IMR-90 (cell line): ENCODE data around the gene CHRNG. TPM values are rescaled to one million over a fixed set of nuclear protein-coding genes. Genes with fewer than 3 reads are reported as not detected.
A peak's percentile ranks its signal among the peaks of the same experiment; 100 is the strongest.

Experiments
- ATAC-seq: fragments of 200-7000 bp; cut with Tn5 transposase; 2 replicates; pipeline ENCODE4 v1.9.1; 2020; ENCODE audit warnings: low read depth, mild to moderate bottlenecking, moderate library complexity
- BruUV-seq: library from RNA; stranded (reverse); fragments of 400-500 nt; replicated peaks from 2 replicates; lab custom pipeline; 2021; lab: Mats Ljungman, UMichigan
- CTCF ChIA-PET: fragments of 300-600 bp; formaldehyde crosslinking; extraction: SDS; loops from one replicate; lab custom pipeline; 2021; ENCODE audit warnings: antibody characterized with exemption; lab: Yijun Ruan, JAX
- POLR2A ChIA-PET: fragments of 300-600 bp; sonication (Branson Sonifier 250); formaldehyde crosslinking; loops from one replicate; lab custom pipeline; 2022; ENCODE audit warnings: antibody characterized with exemption; ENCODE audit not compliant: unreplicated experiment; lab: Charles Lee
- DNase-seq: peaks from one replicate; pipeline ENCODE4 v3.0.0; 2013
- H2AFZ ChIP-seq: replicated peaks from 2 replicates; pipeline ENCODE3; 2013; ENCODE audit warnings: low read length, mild to moderate bottlenecking; ENCODE audit not compliant: poor library complexity
- H2AK5ac ChIP-seq: 2 replicates; pipeline ENCODE4 v1.6.1; 2013; ENCODE audit warnings: low read depth, low read length, inconsistent platforms
- H2AK9ac ChIP-seq: replicated peaks from 2 replicates; pipeline ENCODE3; 2013; ENCODE audit warnings: mild to moderate bottlenecking, low read depth, low read length, moderate library complexity; ENCODE audit not compliant: poor library complexity
- H2BK120ac ChIP-seq: 2 replicates; pipeline ENCODE4 v1.6.1; 2013; ENCODE audit warnings: low read depth, low read length, inconsistent platforms
- H2BK15ac ChIP-seq: 3 replicates; pipeline ENCODE4 v1.6.1; 2013; ENCODE audit warnings: low read depth, low read length, inconsistent platforms
- H2BK20ac ChIP-seq: 2 replicates; pipeline ENCODE4 v1.6.1; 2013; ENCODE audit warnings: low read depth, mild to moderate bottlenecking, inconsistent platforms, low read length, moderate library complexity
- H2BK5ac ChIP-seq: 2 replicates; pipeline ENCODE4 v1.6.1; 2013; ENCODE audit warnings: mild to moderate bottlenecking, low read depth, low read length, inconsistent platforms; ENCODE audit not compliant: poor library complexity, severe bottlenecking
- H3K14ac ChIP-seq: replicated peaks from 2 replicates; pipeline ENCODE4 v1.6.1; 2013; ENCODE audit warnings: low read depth, low read length, inconsistent platforms
- H3K18ac ChIP-seq: 2 replicates; pipeline ENCODE4 v1.6.1; 2013; ENCODE audit warnings: low read depth, low read length, control low read depth
- H3K23ac ChIP-seq: 2 replicates; pipeline ENCODE4 v1.6.1; 2013; ENCODE audit warnings: low read depth, low read length, inconsistent platforms
- H3K27ac ChIP-seq: 2 replicates; pipeline ENCODE4 v1.5.1; 2013; ENCODE audit warnings: mild to moderate bottlenecking, control low read depth, low read length; ENCODE audit not compliant: insufficient read depth
- H3K27me3 ChIP-seq: 2 replicates; pipeline ENCODE4 v1.6.1; 2013; ENCODE audit warnings: low read length; ENCODE audit not compliant: control insufficient read depth, insufficient read depth
- H3K36me3 ChIP-seq: 2 replicates; pipeline ENCODE4 v1.6.1; 2013; ENCODE audit warnings: low read length, mixed read lengths; ENCODE audit not compliant: control insufficient read depth, insufficient read depth
- H3K4ac ChIP-seq: 2 replicates; pipeline ENCODE4 v1.6.1; 2013; ENCODE audit warnings: low read depth, low read length, inconsistent platforms
- H3K4me1 ChIP-seq: 2 replicates; pipeline ENCODE4 v1.6.1; 2013; ENCODE audit warnings: low read length, mixed read lengths; ENCODE audit not compliant: control insufficient read depth, insufficient read depth
- H3K4me2 ChIP-seq: 2 replicates; pipeline ENCODE4 v1.6.1; 2013; ENCODE audit warnings: low read depth, mild to moderate bottlenecking, control low read depth, low read length, moderate library complexity
- H3K4me3 ChIP-seq: 2 replicates; pipeline ENCODE4 v1.5.1; 2013; ENCODE audit warnings: low read depth, mild to moderate bottlenecking, control low read depth, low read length, moderate library complexity; ENCODE audit not compliant: insufficient read depth
- H3K56ac ChIP-seq: 2 replicates; pipeline ENCODE4 v1.6.1; 2013; ENCODE audit warnings: low read length, inconsistent platforms; ENCODE audit not compliant: insufficient read depth; ENCODE audit errors: extremely low read depth
- H3K79me1 ChIP-seq, 2 experiments: 2 replicates each; pipeline ENCODE4 v1.6.1; 2013; ENCODE audit warnings: low read length in 2 of 2, inconsistent platforms in 1 of 2, low read depth in 1 of 2
- H3K9ac ChIP-seq: 2 replicates; pipeline ENCODE4 v1.6.1; 2013; ENCODE audit warnings: low read depth, low read length, control low read depth
- H3K9me1 ChIP-seq: 2 replicates; pipeline ENCODE4 v1.6.1; 2013; ENCODE audit warnings: low read length, inconsistent platforms; ENCODE audit not compliant: insufficient read depth
- H3K9me3 ChIP-seq: 2 replicates; pipeline ENCODE4 v1.6.1; 2013; ENCODE audit warnings: low read length; ENCODE audit not compliant: control insufficient read depth, insufficient read depth
- H4K20me1 ChIP-seq: 2 replicates; pipeline ENCODE4 v1.6.1; 2013; ENCODE audit warnings: low read length, inconsistent platforms; ENCODE audit not compliant: insufficient read depth
- H4K5ac ChIP-seq: 2 replicates; pipeline ENCODE4 v1.6.1; 2013; ENCODE audit warnings: mild to moderate bottlenecking, low read depth, low read length, control low read depth
- H4K8ac ChIP-seq, 2 experiments: 2 replicates each; pipeline ENCODE4 v1.6.1; 2013; ENCODE audit warnings: low read depth in 2 of 2, low read length in 2 of 2, control low read depth in 1 of 2, inconsistent platforms in 1 of 2
- H4K91ac ChIP-seq: 2 replicates; pipeline ENCODE4 v1.6.1; 2013; ENCODE audit warnings: low read depth, low read length, inconsistent platforms; ENCODE audit not compliant: insufficient read depth
- BHLHE40 ChIP-seq: fragments of 150-350 bp; IDR thresholded peaks from 2 replicates; pipeline ENCODE4 v1.6.1; 2016; ENCODE audit warnings: mild to moderate bottlenecking, low read depth, low read length
- CEBPB ChIP-seq: IDR thresholded peaks from 2 replicates; pipeline ENCODE4 v1.6.1; 2012; ENCODE audit warnings: low read depth, low read length, improper control_type of control experiment
- CHD1 ChIP-seq: IDR thresholded peaks from 2 replicates; pipeline ENCODE4 v1.6.1; 2012; ENCODE audit warnings: low read depth, low read length, improper control_type of control experiment
- FOS ChIP-seq: fragments of 150-350 bp; IDR thresholded peaks from 2 replicates; pipeline ENCODE4 v1.6.1; 2016; ENCODE audit warnings: low read depth, low read length
- MAZ ChIP-seq: IDR thresholded peaks from 2 replicates; pipeline ENCODE4 v1.6.1; 2012; ENCODE audit warnings: low read depth, mild to moderate bottlenecking, low read length, improper control_type of control experiment, moderate library complexity, borderline replicate concordance
- POLR2A ChIP-seq: IDR thresholded peaks from 2 replicates; pipeline ENCODE4 v1.6.1; 2012; ENCODE audit warnings: mild to moderate bottlenecking, low read depth, low read length
- dilution Hi-C: fragments of 300-500 bp; cut with HindIII; formaldehyde crosslinking; loops from one replicate; pipeline ENCODE4 v1.14.3; 2018; ENCODE audit warnings: low sequenced_read_pairs; ENCODE audit not compliant: unreplicated experiment
- in situ Hi-C: fragments of 300-500 bp; cut with MboI; formaldehyde crosslinking; loops from 3 replicates; pipeline ENCODE4 v1.14.3; 2019; ENCODE audit warnings: low sequenced_read_pairs, inconsistent platforms, mixed read lengths
- intact Hi-C: fragments of 100-400 bp; cut with micrococcal nuclease; formaldehyde crosslinking; loops from 2 replicates; pipeline ENCODE4 v1.10.0; 2022
- polyA plus RNA-seq, 3 experiments: library from polyadenylated mRNA; depleted of rRNA; stranded (reverse); fragments of >200 nt; gene quantifications; 2 replicates each; pipeline ENCODE4 v1.2.3, GENCODE V29; 2012; ENCODE audit warnings: low replicate concordance in 1 of 3
- total RNA-seq: library from RNA; depleted of rRNA; stranded (reverse); fragments of >200 nt; gene quantifications from 2 replicates; pipeline ENCODE4 v1.2.3, GENCODE V29; 2012
- TF ChIP-seq, protein P1 (sequence below): fragments of 150-350 bp; IDR thresholded peaks from 2 replicates; pipeline ENCODE4 v1.6.1; 2017; ENCODE audit warnings: mild to moderate bottlenecking, antibody characterized with exemption, low read length, low read depth

Gene CHRNG
- total and polyA plus RNA-seq, 2 of the 4 experiments (the other 2 are of a cell fraction), result not detected

DNA sequence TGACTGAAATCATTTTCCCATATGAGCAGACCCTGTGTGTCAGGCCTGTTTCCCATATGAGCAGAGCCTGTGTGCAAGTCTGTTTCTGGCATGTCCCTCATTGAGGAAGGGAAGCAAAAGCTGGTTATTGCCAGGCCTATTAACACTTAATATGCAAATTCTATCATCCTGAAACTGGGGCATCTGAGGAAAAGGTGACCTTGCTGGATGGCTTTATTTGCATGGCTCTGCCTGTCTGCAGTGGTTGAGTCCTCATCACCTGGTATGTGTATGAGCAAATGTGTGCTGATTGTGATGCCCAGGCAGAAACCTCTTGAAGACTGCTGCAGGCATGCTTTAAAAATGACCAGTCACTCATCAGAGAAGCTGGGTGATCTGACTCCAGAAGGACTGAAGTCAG is 42.2 kb downstream of the CHRNG start:
- no peaks in the 10 kb centered on the region for H3K79me1 ChIP-seq
- no peak overlapping the region for H2BK5ac ChIP-seq
- TF ChIP-seq CEBPB (no peak), BHLHE40 (no peak), MAZ (no peak), CHD1 (no peak), FOS (no peak), POLR2A (no peak)
- TF ChIP-seq, protein P1, sequence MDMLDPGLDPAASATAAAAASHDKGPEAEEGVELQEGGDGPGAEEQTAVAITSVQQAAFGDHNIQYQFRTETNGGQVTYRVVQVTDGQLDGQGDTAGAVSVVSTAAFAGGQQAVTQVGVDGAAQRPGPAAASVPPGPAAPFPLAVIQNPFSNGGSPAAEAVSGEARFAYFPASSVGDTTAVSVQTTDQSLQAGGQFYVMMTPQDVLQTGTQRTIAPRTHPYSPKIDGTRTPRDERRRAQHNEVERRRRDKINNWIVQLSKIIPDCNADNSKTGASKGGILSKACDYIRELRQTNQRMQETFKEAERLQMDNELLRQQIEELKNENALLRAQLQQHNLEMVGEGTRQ, result no peak
- H3K4me1 ChIP-seq, result 0 out of 2 replicates have a peak, but pooled peaks cover 2% of the 10 kb centered on the region
- BruUV-seq, result TSS peak; percentile 40
- H4K20me1 ChIP-seq, result no peaks in the 10 kb centered on the region
- no peak overlapping the region for H4K8ac ChIP-seq
- no peak overlapping the region for H2AFZ ChIP-seq
- H2BK15ac ChIP-seq, result no peak overlapping the region
- ChIA-PET POLR2A (no interaction called here), CTCF (no interaction called here)
- no peak overlapping the region for H3K27ac ChIP-seq
- H3K27me3 ChIP-seq, result no peaks in the 10 kb centered on the region
- dilution Hi-C loops (no loop called here), intact Hi-C loops (no loop called here), in situ Hi-C loops (no loop called here)
- H2BK20ac ChIP-seq, result no peak overlapping the region
- no peak overlapping the region for H2AK9ac ChIP-seq
- H3K9ac ChIP-seq, result no peak overlapping the region
- H3K4ac ChIP-seq, result no peak overlapping the region
- H4K5ac ChIP-seq, result no peak overlapping the region
- H3K4me2 ChIP-seq, result no peak overlapping the region
- H3K36me3 ChIP-seq, result peaks cover 6% of the 10 kb centered on the region; the same call in 1 of the 2 replicates
- DNase-seq (no peak), ATAC-seq (no peak)
- no peak overlapping the region for H3K23ac ChIP-seq
- H3K56ac ChIP-seq, result no peak overlapping the region
- no peak overlapping the region for H2AK5ac ChIP-seq
- no peak overlapping the region for H3K18ac ChIP-seq
- no peak overlapping the region for H3K14ac ChIP-seq
- H3K9me1 ChIP-seq, result no peaks in the 10 kb centered on the region; the same call in 1 of the 2 replicates
- no peak overlapping the region for H4K91ac ChIP-seq
- no peaks in the 10 kb centered on the region for H3K9me3 ChIP-seq
- H3K4me3 ChIP-seq, result no peak overlapping the region
- no peak overlapping the region for H2BK120ac ChIP-seq
